ENCODE results near the gene FAM83C.

The FAM83C gene

DNA sequence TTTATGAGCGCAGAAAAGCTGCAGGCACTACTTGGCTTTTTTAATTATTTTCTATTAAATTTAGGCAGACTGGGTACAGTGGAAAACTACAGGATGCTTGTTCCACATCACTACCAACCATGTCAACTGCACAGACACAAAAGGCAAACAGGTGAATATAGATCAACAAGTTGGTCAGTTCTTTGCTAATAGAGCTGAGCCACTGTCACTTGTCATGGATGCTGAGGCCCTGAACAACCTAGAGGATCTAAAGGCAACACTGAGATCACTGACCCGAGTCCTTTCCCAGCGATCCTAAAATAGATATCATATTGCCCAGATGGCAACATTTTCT lies 34.5 kb upstream of the FAM83C start:
- TF ChIP-seq, protein P1, sequence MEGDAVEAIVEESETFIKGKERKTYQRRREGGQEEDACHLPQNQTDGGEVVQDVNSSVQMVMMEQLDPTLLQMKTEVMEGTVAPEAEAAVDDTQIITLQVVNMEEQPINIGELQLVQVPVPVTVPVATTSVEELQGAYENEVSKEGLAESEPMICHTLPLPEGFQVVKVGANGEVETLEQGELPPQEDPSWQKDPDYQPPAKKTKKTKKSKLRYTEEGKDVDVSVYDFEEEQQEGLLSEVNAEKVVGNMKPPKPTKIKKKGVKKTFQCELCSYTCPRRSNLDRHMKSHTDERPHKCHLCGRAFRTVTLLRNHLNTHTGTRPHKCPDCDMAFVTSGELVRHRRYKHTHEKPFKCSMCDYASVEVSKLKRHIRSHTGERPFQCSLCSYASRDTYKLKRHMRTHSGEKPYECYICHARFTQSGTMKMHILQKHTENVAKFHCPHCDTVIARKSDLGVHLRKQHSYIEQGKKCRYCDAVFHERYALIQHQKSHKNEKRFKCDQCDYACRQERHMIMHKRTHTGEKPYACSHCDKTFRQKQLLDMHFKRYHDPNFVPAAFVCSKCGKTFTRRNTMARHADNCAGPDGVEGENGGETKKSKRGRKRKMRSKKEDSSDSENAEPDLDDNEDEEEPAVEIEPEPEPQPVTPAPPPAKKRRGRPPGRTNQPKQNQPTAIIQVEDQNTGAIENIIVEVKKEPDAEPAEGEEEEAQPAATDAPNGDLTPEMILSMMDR (IDR thresholded peaks at IDR 0.05; ENCODE audit: control insufficient read depth, extremely low read depth, insufficient read depth): no peak
- no peak for DNase-seq (ENCODE audit: low read depth)
- H3K4me3 ChIP-seq (ENCODE audit: low read depth, low read length): no peak overlapping the region

DNA sequence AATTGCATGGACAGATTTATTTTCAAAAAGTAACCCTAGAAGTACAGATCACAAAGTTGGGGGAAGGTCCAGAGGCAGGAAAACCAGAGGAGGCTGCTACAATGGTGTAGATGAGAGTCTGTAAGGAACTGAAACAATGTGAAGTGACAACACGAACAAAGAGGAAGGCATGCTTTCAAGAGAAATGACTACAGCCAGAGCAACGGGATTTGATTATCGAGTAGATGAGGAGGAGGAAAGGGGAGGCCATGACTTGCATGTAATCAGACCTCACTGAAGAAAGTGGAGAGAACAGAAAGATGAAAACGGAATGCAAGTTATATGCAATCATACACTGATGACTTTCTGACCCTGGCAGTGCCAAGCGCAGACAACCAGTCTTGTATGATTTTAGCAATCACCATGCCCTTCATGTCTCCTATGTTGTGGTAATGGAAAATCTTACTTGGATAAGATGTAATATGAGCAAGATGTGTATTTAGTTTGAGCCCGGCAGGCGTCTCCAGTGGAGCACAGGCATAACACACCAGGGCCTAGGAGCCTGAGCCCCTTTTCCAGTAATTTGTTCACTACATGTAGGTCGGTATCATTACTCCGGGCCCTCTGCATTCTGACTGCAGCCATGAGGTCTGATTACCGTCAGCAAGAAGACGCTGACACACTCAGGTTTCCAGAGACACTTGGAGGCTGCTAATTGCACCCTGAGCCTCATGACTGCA lies 34.0 kb upstream of the FAM83C start:
- no peak overlapping the region for H3K4me3 ChIP-seq (ENCODE audit: low read depth, low read length)
- TF ChIP-seq, protein P1 (IDR thresholded peaks at IDR 0.05; ENCODE audit: control insufficient read depth, extremely low read depth, insufficient read depth): no peak
- no peak for DNase-seq (ENCODE audit: low read depth)

DNA sequence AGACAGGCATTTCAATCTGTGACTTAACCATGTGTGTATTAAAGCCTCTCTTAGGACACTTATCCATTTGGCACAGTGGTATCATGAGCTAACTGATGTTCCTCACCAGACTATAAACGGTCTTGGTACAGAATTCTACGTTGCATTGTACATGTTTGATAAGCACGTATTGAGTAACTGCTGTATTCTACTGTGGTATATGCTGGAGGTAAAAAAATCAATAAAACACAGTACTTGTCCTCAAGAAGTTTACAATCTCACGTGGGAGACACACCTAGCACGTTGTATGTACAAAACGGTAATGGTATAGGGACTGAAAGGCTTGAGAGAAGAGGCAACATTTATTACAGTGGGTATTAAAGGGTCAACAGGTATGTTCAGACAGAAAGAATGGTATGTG lies 33.2 kb upstream of the FAM83C start:
- DNase-seq (ENCODE audit: low read depth): no peak
- no peak overlapping the region for H3K4me3 ChIP-seq (ENCODE audit: low read depth, low read length)
- TF ChIP-seq, protein P1 (IDR thresholded peaks at IDR 0.05; ENCODE audit: control insufficient read depth, extremely low read depth, insufficient read depth): no peak

DNA sequence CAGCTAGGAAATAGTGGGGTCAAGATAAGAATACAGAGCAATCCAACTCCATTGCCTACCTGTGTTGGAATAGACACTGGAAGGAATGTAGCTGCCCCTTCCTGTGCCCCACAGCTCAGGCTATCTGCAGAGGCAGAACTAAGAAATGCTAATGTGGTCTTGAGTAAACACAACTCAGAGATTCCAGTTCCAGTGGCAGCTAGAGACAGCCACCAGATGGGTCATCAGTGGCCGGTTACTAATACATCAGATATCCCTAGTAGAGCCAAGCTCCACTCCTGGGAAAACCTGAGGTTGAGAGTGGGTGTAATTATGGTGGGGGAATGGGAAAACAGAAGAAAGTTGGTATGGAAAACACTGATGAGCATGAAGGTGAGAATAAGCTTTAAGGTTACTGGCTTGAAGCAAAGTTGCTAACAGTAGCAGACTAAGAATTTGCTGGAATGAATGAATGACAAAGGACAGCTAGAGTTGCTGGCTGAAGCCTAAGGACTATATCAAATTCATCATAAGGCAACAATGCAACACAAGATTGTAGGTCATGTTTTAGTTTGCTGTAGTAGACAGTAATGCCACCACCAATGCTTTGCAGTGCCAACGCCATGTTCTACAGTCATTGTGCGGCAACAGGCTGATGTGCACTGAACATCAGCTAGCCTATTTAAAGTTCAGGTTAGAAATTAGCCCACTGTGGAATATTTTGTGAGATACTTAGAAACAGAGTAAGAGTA lies 28.3 kb upstream of the FAM83C start:
- H3K4me3 ChIP-seq (ENCODE audit: low read depth, low read length): no peak overlapping the region
- TF ChIP-seq, protein P1 (IDR thresholded peaks at IDR 0.05; ENCODE audit: control insufficient read depth, extremely low read depth, insufficient read depth): no peak
- DNase-seq (ENCODE audit: low read depth): no peak

DNA sequence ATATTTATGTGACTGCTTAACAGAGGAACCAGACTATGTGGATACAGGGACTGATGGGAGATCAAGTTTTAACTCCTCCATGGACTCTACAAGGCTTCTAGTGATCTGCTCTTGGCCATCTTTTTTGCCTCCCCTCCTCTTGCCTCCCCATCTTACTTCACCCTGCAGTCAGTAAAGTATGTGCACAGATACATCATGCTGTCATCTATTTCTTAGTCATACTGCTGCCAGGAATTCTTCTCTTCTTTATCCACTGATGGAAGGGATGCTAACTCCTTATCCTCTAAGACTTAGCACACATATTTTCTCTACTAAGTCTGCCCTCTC lies 27.6 kb upstream of the FAM83C start:
- TF ChIP-seq, protein P1 (IDR thresholded peaks at IDR 0.05; ENCODE audit: control insufficient read depth, extremely low read depth, insufficient read depth): no peak
- DNase-seq (ENCODE audit: low read depth): no peak
- no peak overlapping the region for H3K4me3 ChIP-seq (ENCODE audit: low read depth, low read length)

DNA sequence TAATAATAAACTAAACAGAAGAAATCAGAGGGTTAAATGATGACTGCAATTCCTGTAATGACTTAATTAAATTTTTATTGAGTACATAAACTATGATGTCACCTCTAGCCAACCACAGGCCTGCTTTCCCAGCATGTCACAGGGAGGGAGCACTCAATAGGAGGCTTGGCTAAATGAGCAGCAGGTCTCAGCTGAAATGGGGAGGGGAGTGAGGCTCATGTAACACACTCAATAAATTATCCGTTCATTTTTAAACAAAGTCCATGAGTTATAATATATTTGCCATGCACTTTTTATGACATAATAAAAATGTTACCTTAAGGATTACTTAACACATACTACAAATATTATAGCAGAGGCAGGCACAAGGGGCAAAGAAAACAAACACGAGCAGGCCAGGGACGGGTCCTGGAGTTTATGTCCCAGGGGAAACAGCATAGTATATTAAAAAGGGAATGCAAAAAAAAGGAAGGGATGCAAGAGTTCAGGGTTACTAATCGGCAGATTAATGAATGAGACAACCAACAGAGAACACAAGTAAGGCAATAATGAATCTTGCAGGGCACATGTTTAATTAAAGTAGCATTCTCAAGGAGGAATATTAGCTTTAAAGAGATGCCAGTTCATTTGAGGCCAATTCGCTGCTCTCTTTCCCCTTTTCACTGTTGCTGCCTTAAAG lies 27.1 kb upstream of the FAM83C start:
- TF ChIP-seq, protein P1 (IDR thresholded peaks at IDR 0.05; ENCODE audit: control insufficient read depth, extremely low read depth, insufficient read depth): no peak
- peak; percentile 97 for DNase-seq (ENCODE audit: low read depth)
- no peak overlapping the region for H3K4me3 ChIP-seq (ENCODE audit: low read depth, low read length)

Measured in LNCaP clone FGC (cell line).